MM.1S (cell line): Measurements from ENCODE around the gene TUBA4B.

Experiments
- CTCF ChIP-seq: fragments of 300-600 bp; sonication (generic); IDR thresholded peaks from 2 replicates; pipeline ENCODE4 v1.5.1; 2016; ENCODE audit warnings: antibody characterized with exemption, low read length, mixed read lengths
- EZH2 ChIP-seq: fragments of 300-600 bp; sonication (generic); optimal IDR thresholded peaks from 2 replicates; pipeline ENCODE3; 2017; ENCODE audit warnings: low read depth, mild to moderate bottlenecking, antibody characterized with exemption, low read length, mixed read lengths

DNA sequence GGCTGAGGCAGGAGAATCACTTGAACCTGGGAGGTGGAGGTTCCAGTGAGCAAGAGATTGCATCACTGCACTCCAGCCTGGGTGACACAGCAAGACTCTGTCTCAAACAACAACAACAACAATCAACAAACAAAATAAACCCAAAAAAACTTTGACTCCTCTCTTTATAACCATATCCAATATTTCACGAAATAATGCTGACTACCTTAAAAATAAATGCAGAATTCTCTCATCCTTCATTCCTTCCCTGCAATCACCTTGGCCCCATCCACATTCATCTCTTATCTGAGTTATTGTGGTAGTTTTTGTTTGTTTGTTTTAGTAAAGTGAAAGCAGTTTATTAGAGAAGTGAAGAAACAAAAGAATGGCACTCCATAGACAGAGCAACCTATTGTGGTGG is 53.0 kb downstream of the TUBA4B start:
- TF ChIP-seq CTCF (no peak), EZH2 (no peak)
